HepG2 (cell line): Measurements from ENCODE around the gene GRB7. TPM values are rescaled to one million over a fixed set of nuclear protein-coding genes. Genes with fewer than 3 reads are reported as not detected.

Experiments
- ATAC-seq: fragments of 200-7000 bp; cut with Tn5 transposase; 3 replicates; pipeline ENCODE4 v1.9.1; 2020; ENCODE audit warnings: mild to moderate bottlenecking, moderate library complexity
- BruUV-seq: library from RNA; stranded (reverse); fragments of 400-500 nt; replicated peaks from 2 replicates; lab custom pipeline; 2021; lab: Mats Ljungman, UMichigan
- CTCF ChIA-PET: fragments of 300-600 bp; formaldehyde crosslinking; extraction: SDS; loops from one replicate; lab custom pipeline; 2021; ENCODE audit warnings: low total read pairs, inconsistent platforms, low intra/inter-chr PET ratio; lab: Yijun Ruan, JAX
- POLR2A ChIA-PET: fragments of 350-600 bp; sonication (Branson Sonifier 250); formaldehyde crosslinking; loops from one replicate; lab custom pipeline; 2020; ENCODE audit warnings: antibody characterized with exemption, inconsistent platforms; lab: Yijun Ruan, JAX
- DNase-seq: peaks from one replicate; pipeline ENCODE4 v3.0.0-alpha.2; 2015; ENCODE audit warnings: low spot score
- FAIRE-seq: peaks from 3 replicates; lab custom pipeline; 2011; peaks lifted over from hg19 to GRCh38; lab: Jason Lieb, UNC
- H2AFZ ChIP-seq: one replicate; pipeline ENCODE4 v1.6.1; 2011; ENCODE audit warnings: low read length, inconsistent platforms
- H3K27ac ChIP-seq: fragments of 300-600 bp; 3 replicates; pipeline ENCODE4 v1.8.0; 2011; ENCODE audit warnings: mixed run types, mild to moderate bottlenecking, mixed read lengths, low read length, inconsistent platforms; ENCODE audit not compliant: insufficient read depth; ENCODE audit errors: extremely low read length
- H3K27me3 ChIP-seq, 2 experiments: fragments of 200-600 bp in 1 of 2; 2 replicates in 1 of 2; 3 replicates in 1 of 2; pipeline versions ENCODE4 v1.6.0 to v1.8.0; 2011; ENCODE audit warnings: low read length in 2 of 2, mild to moderate bottlenecking in 2 of 2, moderate library complexity in 2 of 2, inconsistent platforms in 1 of 2; ENCODE audit not compliant: insufficient read depth in 2 of 2, control insufficient read depth in 1 of 2
- H3K36me3 ChIP-seq, 2 experiments: fragments of 200-600 bp in 1 of 2; replicated peaks in 1 of 2; 2 replicates in 1 of 2; 3 replicates in 1 of 2; pipeline versions ENCODE4 v1.5.1 to v1.8.0; 2011; ENCODE audit warnings: low read length in 2 of 2, inconsistent platforms in 1 of 2; ENCODE audit not compliant: insufficient read depth in 2 of 2, control insufficient read depth in 1 of 2
- H3K4me1 ChIP-seq: 2 replicates; pipeline ENCODE4 v1.5.1; 2012; ENCODE audit warnings: low read length, inconsistent platforms; ENCODE audit not compliant: insufficient read depth
- H3K4me2 ChIP-seq: 2 replicates; pipeline ENCODE4 v1.6.0; 2011; ENCODE audit warnings: low read depth, low read length, inconsistent platforms
- H3K4me3 ChIP-seq, 3 experiments: fragments of 200-600 bp in 1 of 3; sonication (generic), shearing (Covaris generic) in 1 of 3; replicated peaks in 1 of 3; 2 replicates each; pipeline ENCODE4 v1.5.1; 2011 to 2016; ENCODE audit warnings: low read length in 3 of 3, inconsistent platforms in 2 of 3, low read depth in 2 of 3, mild to moderate bottlenecking in 2 of 3, control low read depth in 1 of 3, mixed read lengths in 1 of 3; ENCODE audit not compliant: insufficient read depth in 1 of 3
- H3K79me2 ChIP-seq: one replicate; pipeline ENCODE4 v1.6.1; 2011; ENCODE audit warnings: low read length, inconsistent platforms; ENCODE audit not compliant: insufficient read depth
- H3K9ac ChIP-seq: 2 replicates; pipeline ENCODE4 v1.6.0; 2011; ENCODE audit warnings: mild to moderate bottlenecking, low read depth, low read length, inconsistent platforms; ENCODE audit not compliant: insufficient read depth
- H3K9me3 ChIP-seq: 2 replicates; pipeline ENCODE4 v1.5.1; 2012; ENCODE audit warnings: mild to moderate bottlenecking, low read length
- H4K20me1 ChIP-seq: 2 replicates; pipeline ENCODE4 v1.6.0; 2011; ENCODE audit warnings: inconsistent platforms, mild to moderate bottlenecking, low read length, moderate library complexity; ENCODE audit not compliant: insufficient read depth
- FOXK2 ChIP-seq: fragments of 450-650 bp; IDR thresholded peaks from 2 replicates; pipeline ENCODE4 v1.6.1; 2016
- KDM2A ChIP-seq: sonication (generic); formaldehyde crosslinking; IDR thresholded peaks from 2 replicates; pipeline ENCODE4 v1.4.0; 2020; ENCODE audit warnings: low read depth, missing genetic modification reagents, borderline replicate concordance
- YEATS2 ChIP-seq: sonication (generic); formaldehyde crosslinking; IDR thresholded peaks from 2 replicates; pipeline ENCODE4 v1.4.0; 2020; ENCODE audit warnings: missing genetic modification reagents, borderline replicate concordance
- ZBTB40 ChIP-seq, 2 experiments: fragments of 450-650 bp in 1 of 2; sonication (generic) in 1 of 2; formaldehyde crosslinking in 1 of 2; IDR thresholded peaks; 2 replicates each; pipeline versions ENCODE4 v1.6.1 to v1.8.0; 2016 to 2022; ENCODE audit warnings: antibody characterized with exemption in 1 of 2, mild to moderate bottlenecking in 1 of 2, missing genetic modification reagents in 1 of 2
- ZKSCAN5 ChIP-seq: sonication (generic); formaldehyde crosslinking; IDR thresholded peaks from 2 replicates; pipeline ENCODE4 v1.5.1; 2020; ENCODE audit warnings: mild to moderate bottlenecking, missing genetic modification reagents
- ZNF260 ChIP-seq: sonication (generic); formaldehyde crosslinking; IDR thresholded peaks from 2 replicates; pipeline ENCODE4 v1.4.0; 2020; ENCODE audit warnings: missing genetic modification reagents, low read depth, mild to moderate bottlenecking, borderline replicate concordance
- ZNF614 ChIP-seq: IDR thresholded peaks from 2 replicates; pipeline ENCODE4 v1.6.1; 2018; ENCODE audit warnings: missing biosample characterization, missing genetic modification reagents, inconsistent platforms, borderline replicate concordance
- ZNF776 ChIP-seq: sonication (generic); formaldehyde crosslinking; IDR thresholded peaks from 2 replicates; pipeline ENCODE4 v1.4.0; 2020; ENCODE audit warnings: mild to moderate bottlenecking, missing genetic modification reagents
- WGBS: methylation state at CpG from one replicate; pipeline ENCODE4 v1.1.6; 2017; ENCODE audit warnings: low lambda C conversion rate; 5-methylcytosine and 5-hydroxymethylcytosine counted together
- in situ Hi-C: cut with HindIII; loops from 2 replicates; pipeline ENCODE4 v1.10.0; 2017; ENCODE audit warnings: low pct_unique_long_range_greater_than_20kb; ENCODE audit not compliant: extremely low pct_ligation_motif_present
- intact Hi-C: fragments of 100-400 bp; cut with micrococcal nuclease; formaldehyde crosslinking; loops from one replicate; pipeline ENCODE4 v1.10.0; 2022; ENCODE audit not compliant: unreplicated experiment
- polyA plus RNA-seq, 8 experiments: library from polyadenylated mRNA; depleted of rRNA in 3 of 8; stranded (reverse) in 7 of 8; unstranded in 1 of 8; fragments of >200 nt; fragmentation: Illumina TruSeq in 4 of 8; extraction: Trizol in 4 of 8; gene quantifications; 2 replicates each; pipeline versions ENCODE4 v1.2.1 to v1.2.3, GENCODE V29; 2011 to 2016; ENCODE audit warnings: low read depth in 4 of 8, missing spikeins in 1 of 8, mixed read lengths in 1 of 8; ENCODE audit not compliant: insufficient read depth in 1 of 8
- total RNA-seq, 5 experiments: library from RNA; depleted of rRNA; stranded (reverse); fragments of >200 nt; fragmentation: Illumina TruSeq; extraction: Trizol; gene quantifications; 2 replicates each; pipeline ENCODE4 v1.2.3, GENCODE V29; 2016; ENCODE audit warnings: low read depth in 1 of 5
- TF ChIP-seq, protein P1 (sequence below): sonication (generic); formaldehyde crosslinking; IDR thresholded peaks from 2 replicates; pipeline ENCODE4 v1.5.1; 2020; ENCODE audit warnings: missing genetic modification reagents, mild to moderate bottlenecking, borderline replicate concordance

GRB7 gene
- total and polyA plus RNA-seq, 2 of the 13 experiments (the other 11 are each of a cell fraction or from before 2014, with no cell fraction given): 60.2 to 77.7 TPM

DNA sequence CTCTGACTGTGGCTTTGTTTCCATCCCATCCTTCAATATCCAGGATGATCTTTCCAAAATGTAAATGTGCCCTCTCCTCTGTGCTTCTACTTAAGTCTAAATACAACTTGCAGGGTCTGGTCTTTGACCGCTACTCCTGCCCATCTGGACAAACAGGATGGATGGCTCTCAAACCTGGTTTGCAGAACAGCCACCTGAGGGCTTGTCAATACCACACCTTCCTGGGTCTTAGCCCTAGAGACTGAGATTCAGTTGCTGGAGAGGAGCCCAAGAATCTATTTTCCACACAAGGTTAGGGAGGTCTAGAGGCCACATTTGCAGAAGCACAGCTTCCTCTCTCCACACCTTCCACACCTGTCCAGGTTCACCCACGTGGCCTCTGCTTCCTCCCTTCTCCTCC is 1.9 kb upstream of the GRB7 start (continued):
- TF ChIP-seq, protein P1, sequence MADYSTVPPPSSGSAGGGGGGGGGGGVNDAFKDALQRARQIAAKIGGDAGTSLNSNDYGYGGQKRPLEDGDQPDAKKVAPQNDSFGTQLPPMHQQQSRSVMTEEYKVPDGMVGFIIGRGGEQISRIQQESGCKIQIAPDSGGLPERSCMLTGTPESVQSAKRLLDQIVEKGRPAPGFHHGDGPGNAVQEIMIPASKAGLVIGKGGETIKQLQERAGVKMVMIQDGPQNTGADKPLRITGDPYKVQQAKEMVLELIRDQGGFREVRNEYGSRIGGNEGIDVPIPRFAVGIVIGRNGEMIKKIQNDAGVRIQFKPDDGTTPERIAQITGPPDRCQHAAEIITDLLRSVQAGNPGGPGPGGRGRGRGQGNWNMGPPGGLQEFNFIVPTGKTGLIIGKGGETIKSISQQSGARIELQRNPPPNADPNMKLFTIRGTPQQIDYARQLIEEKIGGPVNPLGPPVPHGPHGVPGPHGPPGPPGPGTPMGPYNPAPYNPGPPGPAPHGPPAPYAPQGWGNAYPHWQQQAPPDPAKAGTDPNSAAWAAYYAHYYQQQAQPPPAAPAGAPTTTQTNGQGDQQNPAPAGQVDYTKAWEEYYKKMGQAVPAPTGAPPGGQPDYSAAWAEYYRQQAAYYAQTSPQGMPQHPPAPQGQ (CRISPR knock-in tag): no peak
- TF ChIP-seq FOXK2: no peak
- TF ChIP-seq KDM2A (CRISPR knock-in tag): peak; percentile 10; the same call in 1 of the 2 replicates
- TF ChIP-seq ZNF614 (CRISPR knock-in tag): 0 out of 2 replicates have a peak, but pooled peaks have one; percentile 2
- 0 out of 2 replicates have a peak, but pooled peaks have one; percentile 7 for TF ChIP-seq YEATS2 (CRISPR knock-in tag)

- peak overlapping the region; percentile 89 to 96 (median 95); a peak in 5 of 6 replicates for H3K4me3 ChIP-seq
- H3K27me3 ChIP-seq: no peaks in the 10 kb centered on the region; a peak in 1 of 5 replicates
- WGBS: 3% methylated on average over 10 of the region's 10 CpGs
- peaks cover 30% of the 10 kb centered on the region for H3K79me2 ChIP-seq
- ChIA-PET POLR2A (interaction anchor here (0.6 to 2.4 kb wide), 13 partner anchors 12 to 244 kb away, joined by 3 to 44 read pairs (median 8); partner anchors contain the start of genes ERBB2, PGAP3 and PSMD3), CTCF (interaction anchor here (0.5 kb wide), 1 partner anchor 504 kb away, joined by 3 read pairs; no protein-coding TSS in a partner anchor)
- H2AFZ ChIP-seq: no peak overlapping the region
- H4K20me1 ChIP-seq: peaks cover 7% of the 10 kb centered on the region; the same call in 1 of the 2 replicates
- H3K9ac ChIP-seq: peak overlapping the region; percentile 95
- H3K9me3 ChIP-seq: no peaks in the 10 kb centered on the region
- peak overlapping the region; percentile 97 for H3K27ac ChIP-seq
- H3K4me2 ChIP-seq: peak overlapping the region; percentile 82
- no TSS peak for BruUV-seq
- no peaks in the 10 kb centered on the region; a peak in 1 of 5 replicates for H3K36me3 ChIP-seq
- peak; percentile 90 for DNase-seq
- FAIRE-seq: peak; percentile 78
- intact Hi-C loops (loop anchor here (10.0 kb wide), 1 partner anchor 272 kb away; the partner anchor contains the start of gene CDK12), in situ Hi-C loops (no loop called here)
- peak; percentile 13 for ATAC-seq
- H3K4me1 ChIP-seq: peaks cover 35% of the 10 kb centered on the region
- TF ChIP-seq ZBTB40 (IDR thresholded peaks at IDR 0.05) (no peak), ZBTB40 (CRISPR knock-in tag; IDR thresholded peaks at IDR 0.05) (no peak), ZNF776 (CRISPR knock-in tag) (no peak), ZNF260 (no peak), ZKSCAN5 (no peak)
Observed at GRCh38 chr17:39736319-39737165, 1.2 kb upstream of the GRB7 start.
